HG03108 (cell line): ENCODE results near the gene PLA2G1B.

Experiments
- ATAC-seq: cut with Tn5 transposase; IDR thresholded peaks from one replicate; pipeline ENCODE4 v1.9.1; 2021; ENCODE audit warnings: moderate library complexity; ENCODE audit not compliant: unreplicated experiment

The PLA2G1B gene

DNA sequence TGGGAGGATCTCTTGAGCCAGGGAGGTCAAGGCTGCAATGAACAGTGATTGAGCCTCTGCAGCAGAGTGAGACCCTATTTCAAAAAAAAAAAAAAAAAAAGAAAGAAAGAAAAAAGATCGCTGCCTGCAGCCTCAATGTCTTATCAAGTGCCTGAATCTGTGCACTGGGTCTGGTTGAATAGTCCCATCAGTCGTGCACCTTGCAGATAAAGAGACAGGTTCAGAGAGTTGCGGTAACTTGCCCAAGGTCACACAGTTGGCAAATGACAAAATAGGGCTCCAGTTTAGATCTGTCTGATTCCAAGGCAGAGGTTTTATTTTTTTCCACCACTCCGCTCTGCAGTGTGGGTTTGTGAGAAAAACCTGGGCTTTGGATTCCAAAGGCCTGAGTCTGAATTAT lies 649 bp upstream of the PLA2G1B start:
- no peak for ATAC-seq

DNA sequence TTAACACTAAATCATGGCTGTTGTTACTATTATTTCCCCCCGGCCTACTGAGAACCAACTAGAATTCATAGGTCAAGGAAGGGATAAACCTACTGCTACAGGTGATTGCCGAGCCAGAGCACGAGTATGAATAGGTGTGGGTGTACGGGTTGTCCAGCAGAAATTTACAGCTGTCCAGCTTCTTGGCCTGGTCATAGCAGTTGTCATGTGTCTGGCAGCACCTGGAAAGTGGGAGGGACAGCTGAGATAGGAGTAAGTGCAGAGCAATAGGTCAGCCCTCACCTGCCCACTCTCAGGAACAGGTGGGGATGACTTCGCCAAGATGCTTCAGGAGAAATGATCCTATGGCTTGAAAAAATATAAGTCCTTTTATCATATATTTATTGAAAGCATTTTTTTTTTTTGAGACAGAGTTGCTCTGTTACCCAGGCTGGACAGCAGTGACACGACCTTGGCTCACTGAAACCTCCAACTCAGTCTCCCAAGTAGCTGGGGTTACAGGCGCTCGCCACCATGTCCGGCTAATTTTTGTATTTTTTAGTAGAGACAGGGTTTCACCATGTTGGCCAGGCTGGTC lies 2.6 kb downstream of the PLA2G1B start:
- no peak for ATAC-seq

DNA sequence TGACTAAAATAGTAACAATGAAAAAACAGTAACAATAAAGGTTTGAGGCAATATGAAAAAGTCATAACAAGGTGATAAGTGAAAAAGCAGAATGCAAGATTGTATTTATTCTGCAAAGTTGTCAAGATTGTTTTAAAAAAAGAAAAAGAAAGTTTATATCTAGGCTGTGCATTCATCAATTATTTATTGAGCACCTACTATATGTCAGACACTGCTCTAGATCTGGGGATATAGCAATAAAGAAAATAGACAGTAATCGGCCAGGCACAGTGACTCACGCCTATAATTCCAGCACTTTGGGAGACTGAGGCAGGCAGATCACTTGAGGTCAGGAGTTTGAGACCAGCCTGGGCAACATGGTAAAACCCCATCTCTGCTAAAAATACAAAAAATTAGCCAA lies 3.8 kb downstream of the PLA2G1B start:
- no peak for ATAC-seq

DNA sequence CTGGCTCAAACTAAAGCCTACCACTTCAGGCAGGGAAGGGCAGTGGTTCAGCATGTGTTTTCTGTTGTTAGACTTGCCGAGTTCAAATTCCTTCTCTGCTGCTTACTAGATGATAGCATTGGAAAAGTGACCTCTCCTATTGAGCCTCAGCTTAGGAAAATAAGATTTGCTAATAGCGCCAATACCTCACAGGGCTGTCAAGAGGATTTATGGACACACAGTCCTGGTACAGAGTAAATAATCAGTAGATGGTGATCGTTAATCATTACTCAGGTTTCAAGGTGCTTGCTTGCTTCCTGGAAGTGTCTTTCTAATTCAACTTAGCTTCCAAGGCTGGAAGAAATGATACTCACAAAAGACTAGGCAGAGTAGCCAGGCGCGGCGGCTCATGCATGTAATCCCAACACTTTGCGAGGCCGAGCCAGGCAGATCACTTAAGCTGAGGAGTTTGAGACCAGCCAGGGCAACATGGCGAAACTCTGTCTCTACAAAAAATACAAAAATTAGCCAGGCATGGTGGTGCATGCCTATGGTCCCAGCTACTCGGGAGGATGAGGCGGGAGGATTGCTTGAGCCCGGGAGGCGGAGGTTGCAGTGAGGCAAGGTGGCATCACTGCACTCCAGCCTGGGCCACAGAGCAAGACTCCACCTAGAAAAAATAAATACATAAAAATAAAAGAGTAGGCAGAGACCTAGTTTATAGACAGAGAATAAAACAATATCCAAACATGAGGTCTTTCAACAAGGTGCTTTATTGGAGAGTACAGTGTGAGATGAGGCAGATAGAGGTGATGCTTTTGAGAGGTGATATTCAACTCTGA lies 6.0 kb downstream of the PLA2G1B start:
- no peak for ATAC-seq

DNA sequence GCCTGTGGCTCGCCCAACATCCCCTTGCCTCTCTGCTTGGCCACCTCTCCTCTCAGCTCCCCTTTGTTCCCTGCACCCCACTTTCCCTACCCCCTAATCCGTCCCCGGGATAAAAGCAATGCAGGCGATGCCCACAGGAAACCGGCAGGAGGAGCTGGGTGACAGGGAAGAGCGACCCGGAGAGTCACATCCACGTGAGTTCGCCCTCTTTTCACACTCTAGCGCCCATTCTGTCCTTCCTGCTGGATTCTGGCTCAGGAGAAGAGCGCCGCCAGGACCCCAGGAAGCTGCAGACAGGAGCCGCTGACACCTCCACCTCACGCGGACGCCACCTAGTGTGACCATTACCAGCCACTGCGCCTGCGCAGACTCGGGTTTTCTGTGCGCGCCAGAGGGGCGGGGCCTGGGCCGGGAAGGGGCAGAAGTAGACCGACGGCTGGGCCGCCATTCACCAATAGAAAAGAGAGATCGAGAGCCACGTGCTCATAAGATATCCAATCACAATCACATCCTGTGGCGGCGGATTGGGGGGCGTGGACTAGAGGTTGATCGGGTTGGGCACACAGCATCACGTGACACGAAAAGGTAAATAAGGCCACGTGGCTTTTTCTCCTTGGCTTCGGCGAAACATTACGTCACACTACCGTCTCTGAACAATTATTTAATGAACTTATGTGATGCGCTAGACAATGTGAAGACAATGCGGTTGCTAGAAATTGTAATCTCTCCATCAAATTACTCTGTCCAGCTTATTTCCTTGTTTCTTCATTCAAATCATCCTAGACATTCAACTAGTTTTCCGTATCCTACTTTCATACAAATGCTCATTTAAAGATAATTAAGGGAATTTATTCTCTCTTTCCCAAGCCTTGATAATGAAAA lies 10.1 kb downstream of the PLA2G1B start:
- ATAC-seq, result peak; percentile 98

DNA sequence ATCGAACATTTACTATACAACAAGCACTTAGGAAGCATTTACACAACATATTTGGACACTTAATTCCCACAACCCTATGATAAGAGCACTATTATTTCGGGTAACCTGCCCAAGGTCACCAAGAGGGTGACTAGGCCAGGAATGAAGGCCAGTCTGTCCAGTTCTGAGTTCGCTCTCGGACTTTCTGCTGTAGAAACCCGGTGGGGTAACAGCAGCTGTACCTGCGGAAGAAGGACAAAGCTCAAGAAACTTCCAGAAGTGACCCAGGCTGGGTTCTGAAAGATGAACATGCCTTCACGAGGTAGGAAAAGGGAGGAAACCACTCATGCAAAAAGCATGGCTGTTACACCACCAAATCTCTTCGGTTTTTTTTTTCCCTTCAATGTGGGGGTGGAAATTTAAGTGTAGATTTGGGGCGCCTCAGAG lies 10.8 kb downstream of the PLA2G1B start:
- no peak for ATAC-seq

DNA sequence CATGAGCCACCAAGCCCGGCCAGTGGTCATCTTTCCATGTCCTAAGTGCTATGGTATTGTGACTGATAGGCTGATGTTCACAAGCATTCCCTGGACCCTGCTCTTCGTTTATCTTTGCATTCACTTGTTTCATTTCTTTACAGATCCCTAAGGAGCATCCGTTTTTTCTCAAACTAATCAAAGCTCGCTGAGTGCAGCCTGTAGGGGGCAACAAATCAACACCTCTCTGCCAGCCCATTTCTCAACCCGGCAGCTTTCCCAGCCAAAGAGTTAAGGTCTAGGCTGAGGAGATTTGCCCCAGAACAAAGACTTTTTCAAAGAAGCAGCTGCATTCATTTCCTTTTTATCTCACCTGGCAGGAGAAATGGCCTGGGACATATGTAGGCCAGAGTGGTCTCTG lies 13.4 kb downstream of the PLA2G1B start:
- no peak for ATAC-seq

- ATAC-seq, result peak; percentile 95
Observed at GRCh38 chr12:120301962-120302815, 25.4 kb downstream of the PLA2G1B start, which contains the start of gene SIRT4. TSS of gene SIRT4 (plus strand) at chr12:120302321. CDS start at chr12:120303562, 1,241 bp downstream.

DNA sequence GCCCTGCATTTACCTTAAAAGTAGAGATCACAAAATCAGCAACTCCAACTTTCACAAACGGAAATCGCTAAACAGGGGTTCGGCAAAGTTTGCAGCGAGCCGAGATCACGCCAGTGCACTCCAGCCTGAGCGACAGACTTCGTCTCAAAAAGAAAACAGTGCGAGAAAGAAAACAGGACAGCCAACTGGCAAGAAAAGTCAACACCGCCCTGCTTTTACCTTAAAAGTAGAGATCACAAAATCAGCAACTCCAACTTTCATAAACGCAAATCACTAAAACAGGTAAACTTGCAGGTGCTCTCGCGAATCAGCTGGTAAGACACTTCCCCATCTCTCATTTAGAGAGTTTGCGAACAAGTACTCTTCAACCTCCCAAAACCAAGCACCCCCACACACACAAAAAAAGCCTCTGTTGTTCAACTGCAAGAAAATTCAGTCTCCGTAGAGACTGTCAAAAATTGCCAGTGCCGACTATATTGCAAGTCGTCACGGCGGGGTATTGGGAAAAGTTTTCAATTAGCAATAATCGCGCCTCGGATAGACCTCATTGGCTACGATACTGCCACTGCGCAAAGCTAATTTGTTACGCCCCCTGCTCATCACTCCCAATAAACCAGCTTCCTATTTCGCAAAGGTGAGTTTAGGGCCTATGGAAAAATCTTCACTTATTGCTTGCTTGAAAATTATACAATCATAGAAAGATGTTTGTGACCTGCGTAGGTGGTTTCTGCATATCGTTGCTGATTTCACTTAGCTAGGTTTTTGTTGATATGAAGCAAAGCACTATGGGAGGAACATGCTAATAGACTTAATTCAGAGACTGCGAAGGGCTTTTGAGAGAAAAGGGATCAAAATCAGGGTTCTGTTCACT lies 34.7 kb downstream of the PLA2G1B start, which contains the start of gene RNU4-1:
Gene RNU4-1 (minus strand): TSS at position 577 of the 871 bp plus-strand sequence.
- peak; percentile 40 for ATAC-seq

DNA sequence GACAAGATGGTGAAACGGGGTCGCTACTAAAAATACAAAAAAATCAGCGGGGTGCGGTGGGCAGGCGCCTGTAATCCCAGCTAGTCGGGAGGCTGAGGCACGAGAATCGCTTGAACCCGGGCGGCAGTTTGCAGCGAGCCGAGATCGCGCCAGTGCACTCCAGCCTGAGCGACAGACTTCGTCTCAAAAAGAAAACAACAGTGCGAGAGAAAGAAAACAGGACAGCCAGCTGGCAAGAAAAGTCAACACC lies 35.2 kb downstream of the PLA2G1B start:
- peak; percentile 3 for ATAC-seq

- no peak for ATAC-seq
Observed at GRCh38 chr12:120290609-120291305, 36.8 kb downstream of the PLA2G1B start.

- no peak for ATAC-seq
Observed at GRCh38 chr12:120287491-120287890, 40.1 kb downstream of the PLA2G1B start.

DNA sequence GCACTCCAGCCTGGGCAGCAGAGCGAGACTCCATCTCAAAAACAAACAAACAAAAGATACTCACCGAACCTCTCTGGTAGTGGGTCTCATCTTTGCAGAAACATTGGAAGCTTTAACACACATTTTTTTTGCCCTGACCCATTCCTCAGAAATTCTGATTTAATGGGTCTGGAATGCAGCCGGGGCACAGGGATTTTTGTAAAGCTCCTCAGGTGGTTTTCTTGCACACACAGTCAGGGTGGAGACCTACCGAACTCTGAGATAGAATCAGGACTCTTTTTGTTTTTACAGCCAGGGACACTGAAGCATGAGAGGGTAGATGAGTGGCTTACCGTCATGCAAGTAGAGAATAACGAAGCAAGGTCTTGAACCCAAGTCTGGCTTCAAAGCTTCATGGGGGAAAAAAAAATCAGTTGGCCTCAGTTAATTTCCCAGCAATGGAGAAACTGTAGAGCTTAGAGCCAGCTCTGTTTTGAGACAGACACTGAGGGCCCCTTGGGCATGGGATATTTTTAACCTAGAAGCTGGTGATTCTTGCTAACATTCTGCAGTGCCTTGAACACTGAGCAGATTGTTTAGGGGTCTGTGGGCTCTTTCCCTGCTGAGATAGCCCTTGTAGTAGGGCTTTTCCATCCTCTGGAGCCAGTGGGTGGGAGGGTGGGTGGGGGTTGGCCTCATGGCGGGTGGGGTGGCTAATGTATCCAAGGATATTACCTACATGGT lies 40.6 kb downstream of the PLA2G1B start:
- ATAC-seq, result no peak

DNA sequence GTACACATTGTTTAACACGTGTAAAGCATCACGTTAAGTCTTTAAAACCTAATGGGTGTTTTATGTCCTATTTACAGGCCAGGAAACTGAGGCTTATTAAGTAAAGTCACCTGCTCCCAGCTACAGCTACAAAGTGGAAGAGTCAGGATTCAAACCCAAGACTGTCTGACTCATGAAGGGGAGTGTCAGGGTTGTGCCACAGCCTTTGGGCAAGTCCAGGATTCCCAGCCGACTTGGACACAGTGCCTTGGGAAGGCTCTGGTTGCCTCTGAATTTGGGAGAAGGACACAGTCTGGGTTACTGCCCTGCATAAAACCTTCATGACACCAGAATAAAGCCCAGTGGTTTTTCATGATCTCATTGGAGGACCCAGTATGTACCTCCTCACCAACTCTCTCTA lies 43.2 kb downstream of the PLA2G1B start:
- no peak for ATAC-seq

DNA sequence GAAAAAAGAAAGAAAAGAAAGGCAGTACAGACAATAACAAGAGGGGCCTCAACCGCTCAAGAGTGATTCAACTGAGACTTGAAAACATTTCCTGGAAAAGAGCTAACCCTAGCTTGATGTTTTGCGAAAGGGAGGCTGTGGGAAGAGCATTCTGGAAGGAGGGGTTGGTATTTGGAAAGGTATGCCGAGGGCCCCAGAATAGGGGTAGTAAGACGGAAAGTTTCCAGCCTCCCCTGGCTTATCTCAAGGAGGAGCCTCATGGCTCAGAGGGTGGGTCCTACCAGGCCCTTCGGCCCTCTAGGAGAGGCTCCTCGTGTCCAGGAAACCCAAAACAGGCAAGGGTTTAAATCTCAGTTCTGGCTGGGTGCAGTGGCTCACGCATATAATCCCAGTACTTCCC lies 44.3 kb downstream of the PLA2G1B start:
- ATAC-seq, result no peak

- ATAC-seq, result no peak
Observed at GRCh38 chr12:120278137-120279069, 49.2 kb downstream of the PLA2G1B start.

DNA sequence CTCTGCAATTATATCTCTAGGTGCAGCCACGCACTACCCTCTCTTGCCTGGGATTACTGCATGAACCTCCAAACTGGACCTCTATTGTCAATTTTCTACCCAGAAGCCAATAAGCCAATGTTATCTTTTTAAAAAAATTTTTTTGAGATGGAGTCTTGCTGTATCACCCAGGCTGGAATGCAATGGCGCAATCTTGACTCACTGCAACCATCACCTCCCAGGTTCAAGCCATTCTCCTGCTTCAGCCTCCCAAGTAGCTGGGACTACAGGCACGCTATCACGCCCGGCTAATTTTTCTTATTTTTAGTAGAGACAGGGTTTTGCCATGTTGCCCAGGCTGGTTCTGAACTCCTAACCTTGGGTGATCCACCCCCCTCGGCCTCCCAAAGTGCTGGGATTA lies 50.8 kb downstream of the PLA2G1B start:
- no peak for ATAC-seq
